Spleen (tissue), 7 donors: ENCODE data around the gene CDC123.

Experiments used
- POLR2AphosphoS5 ChIP-seq, 3 donors: sonication (generic); formaldehyde crosslinking; IDR thresholded peaks; one replicate each; pipeline ENCODE4 v1.5.1; 2017; ENCODE audit warnings: antibody characterized with exemption in 3 of 3
- TF ChIP-seq, protein P1 (sequence below), 11 experiments: fragments of 200-600 bp in 7 of 11; fragments of 450-650 bp in 4 of 11; sonication (generic) in 4 of 11; IDR thresholded peaks in 8 of 11; conservative IDR thresholded peaks in 3 of 11; 1 replicate in 7 of 11; 2 replicates in 4 of 11; pipeline versions ENCODE4 v1.4.0 to v1.8.0; 2016 to 2021; ENCODE audit warnings: antibody characterized with exemption in 11 of 11, inconsistent platforms in 4 of 11, mild to moderate bottlenecking in 1 of 11
- donor health status: DM: no; HTN: no; CAD: no; lungs with moderate emphysema.
- donor health status: DM: no; HTN: no; CAD: no.
- donor health status: DM: no; HTN: no; CAD: no.

DNA sequence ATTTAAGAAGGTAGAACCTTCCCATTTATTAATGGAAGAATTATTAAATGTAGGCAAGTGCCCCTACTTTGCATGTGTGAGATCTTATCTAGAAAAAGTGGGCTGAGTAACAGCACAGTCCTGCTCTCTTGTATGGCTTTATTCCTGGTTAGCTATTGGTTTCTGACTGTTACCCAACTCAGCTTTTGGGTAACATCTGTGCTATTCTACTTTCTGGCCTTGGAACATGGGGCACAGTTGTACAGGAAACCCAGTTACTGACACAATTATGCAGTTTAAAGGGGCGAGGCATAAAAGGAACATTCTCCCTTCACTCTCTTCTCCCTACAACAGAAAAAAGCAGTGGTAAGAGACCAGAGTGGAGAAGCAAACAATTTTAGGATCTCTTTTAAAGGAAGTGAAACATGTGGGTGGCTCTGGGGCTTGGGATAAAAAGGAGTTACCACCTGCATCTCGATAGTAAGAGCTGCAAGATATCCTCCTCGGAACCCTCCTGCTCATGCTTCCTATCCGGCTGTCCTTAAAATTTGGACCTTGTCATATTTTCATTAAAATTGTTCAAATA is 16.3 kb upstream of the CDC123 start:
- TF ChIP-seq, protein P1, sequence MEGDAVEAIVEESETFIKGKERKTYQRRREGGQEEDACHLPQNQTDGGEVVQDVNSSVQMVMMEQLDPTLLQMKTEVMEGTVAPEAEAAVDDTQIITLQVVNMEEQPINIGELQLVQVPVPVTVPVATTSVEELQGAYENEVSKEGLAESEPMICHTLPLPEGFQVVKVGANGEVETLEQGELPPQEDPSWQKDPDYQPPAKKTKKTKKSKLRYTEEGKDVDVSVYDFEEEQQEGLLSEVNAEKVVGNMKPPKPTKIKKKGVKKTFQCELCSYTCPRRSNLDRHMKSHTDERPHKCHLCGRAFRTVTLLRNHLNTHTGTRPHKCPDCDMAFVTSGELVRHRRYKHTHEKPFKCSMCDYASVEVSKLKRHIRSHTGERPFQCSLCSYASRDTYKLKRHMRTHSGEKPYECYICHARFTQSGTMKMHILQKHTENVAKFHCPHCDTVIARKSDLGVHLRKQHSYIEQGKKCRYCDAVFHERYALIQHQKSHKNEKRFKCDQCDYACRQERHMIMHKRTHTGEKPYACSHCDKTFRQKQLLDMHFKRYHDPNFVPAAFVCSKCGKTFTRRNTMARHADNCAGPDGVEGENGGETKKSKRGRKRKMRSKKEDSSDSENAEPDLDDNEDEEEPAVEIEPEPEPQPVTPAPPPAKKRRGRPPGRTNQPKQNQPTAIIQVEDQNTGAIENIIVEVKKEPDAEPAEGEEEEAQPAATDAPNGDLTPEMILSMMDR (IDR thresholded peaks at IDR 0.05 in 8 of 11, conservative IDR thresholded peaks at IDR 0.05 in 3 of 11): no peak
- TF ChIP-seq POLR2AphosphoS5 (IDR thresholded peaks at IDR 0.05): no peak
